Gastrocnemius medialis (tissue), 4 donors: ENCODE results near the gene FREM3.

ENCODE experiments used
- CTCF ChIP-seq, 5 experiments: fragments of 450-650 bp in 3 of 5; fragments of 200-600 bp in 2 of 5; sonication (generic) in 2 of 5; IDR thresholded peaks in 4 of 5; conservative IDR thresholded peaks in 1 of 5; 1 replicate in 4 of 5; 2 replicates in 1 of 5; pipeline ENCODE4 v1.5.1; 2016 to 2019; ENCODE audit warnings: antibody characterized with exemption in 5 of 5, mild to moderate bottlenecking in 3 of 5, moderate library complexity in 3 of 5
- POLR2A ChIP-seq, 2 donors: fragments of 450-650 bp; IDR thresholded peaks; one replicate each; pipeline ENCODE4 v1.6.1; 2017; ENCODE audit warnings: antibody characterized with exemption in 2 of 2, mild to moderate bottlenecking in 2 of 2, moderate library complexity in 2 of 2

GRCh38 chr4:143623896-143624295 lies 76.6 kb downstream of the FREM3 start:
- TF ChIP-seq POLR2A (IDR thresholded peaks at IDR 0.05) (no peak), CTCF (IDR thresholded peaks at IDR 0.05 in 4 of 5, conservative IDR thresholded peaks at IDR 0.05 in 1 of 5) (no peak)
